ENCODE measurements around the gene ASZ1. TPM values are rescaled to one million over a fixed set of nuclear protein-coding genes. Genes with fewer than 3 reads are reported as not detected.

Gene ASZ1
- total RNA-seq, 1 experiment from 2014 or later = not detected

- Histone ChIP-seq H3K79me2 (ENCODE audit: insufficient read depth, low read length) (no peaks in the 10 kb centered on the region), H2BK120ac (ENCODE audit: low read depth, low read length, poor library complexity, severe bottlenecking) (no peak overlapping the region), H3K9ac (ENCODE audit: extremely low read depth, insufficient read length, low read length) (no peak overlapping the region), H3K4me1 (ENCODE audit: insufficient read depth, low read length) (no peaks in the 10 kb centered on the region), H3K4ac (ENCODE audit: low read depth, low read length) (no peak overlapping the region), H2BK15ac (ENCODE audit: low read depth, low read length) (no peak overlapping the region), H4K5ac (ENCODE audit: insufficient read length, low read depth, low read length) (no peak overlapping the region), H4K8ac (replicated peaks; ENCODE audit: insufficient read length, low read depth, low read length) (no peak overlapping the region), H3K56ac (ENCODE audit: insufficient read length, low read depth, low read length) (no peak overlapping the region), H2AK5ac (ENCODE audit: insufficient read length, low read length) (no peak overlapping the region), H2BK20ac (ENCODE audit: low read depth, low read length, poor library complexity, severe bottlenecking) (no peak overlapping the region), H3K27me3 (ENCODE audit: insufficient read depth, low read length) (no peaks in the 10 kb centered on the region), H2BK5ac (ENCODE audit: insufficient read length, low read length) (no peak overlapping the region), H4K20me1 (ENCODE audit: control insufficient read depth, insufficient read depth, insufficient read length) (no peaks in the 10 kb centered on the region), H4K91ac (ENCODE audit: insufficient read length, low read depth, low read length) (no peak overlapping the region), H3K4me2 (ENCODE audit: insufficient read depth, insufficient read length, low read length) (no peak overlapping the region), H3K23me2 (ENCODE audit: insufficient read length, low read depth, low read length, poor library complexity, severe bottlenecking) (no peaks in the 10 kb centered on the region), H3K14ac (ENCODE audit: insufficient read depth, low read length) (no peak overlapping the region), H3K18ac (ENCODE audit: insufficient read length, low read depth, low read length) (no peak overlapping the region), H3K79me1 (ENCODE audit: insufficient read depth, low read depth, low read length, poor library complexity, severe bottlenecking) (no peaks in the 10 kb centered on the region), H2AFZ (ENCODE audit: low read length) (no peak overlapping the region), H2BK12ac (ENCODE audit: insufficient read length, low read depth, low read length) (no peak overlapping the region), H3K27ac (ENCODE audit: insufficient read length, low read depth, low read length) (no peak overlapping the region), H3T11ph (ENCODE audit: low read length) (no peak overlapping the region), H3K9me3 (ENCODE audit: control insufficient read depth, low read depth, low read length) (no peaks in the 10 kb centered on the region), H3K23ac (ENCODE audit: insufficient read length, low read depth, low read length) (no peak overlapping the region)
- Mint-ChIP-seq H3K9me3 (no peaks in the 10 kb centered on the region), H3K4me3 (no peak overlapping the region), H3K27ac (no peak overlapping the region), H3K36me3 (ENCODE audit: insufficient read depth in 1 of 3, low read depth in 3 of 3) (no peaks in the 10 kb centered on the region), H3K27me3 (ENCODE audit: low read depth) (no peaks in the 10 kb centered on the region), H3K4me1 (0 out of 4 replicates have a peak, but pooled peaks cover 0 to 4% of the 10 kb centered on the region in 2 experiments)
- no CpG with 5 or more reads among the region's 1 CpG for WGBS (ENCODE audit: extremely low coverage, insufficient read length, low lambda C conversion rate)
- no peak for DNase-seq
- no peak for TF ChIP-seq CTCF (conservative IDR thresholded peaks at IDR 0.05)
Observed at GRCh38 chr7:117372073-117372472, 55.2 kb downstream of the ASZ1 start.
